ENCODE data around the gene CIAO3. TPM values are rescaled to one million over a fixed set of nuclear protein-coding genes. Genes with fewer than 3 reads are reported as not detected.

CIAO3 gene
- total RNA-seq, 1 experiment from 2014 or later: 21.9 TPM

DNA sequence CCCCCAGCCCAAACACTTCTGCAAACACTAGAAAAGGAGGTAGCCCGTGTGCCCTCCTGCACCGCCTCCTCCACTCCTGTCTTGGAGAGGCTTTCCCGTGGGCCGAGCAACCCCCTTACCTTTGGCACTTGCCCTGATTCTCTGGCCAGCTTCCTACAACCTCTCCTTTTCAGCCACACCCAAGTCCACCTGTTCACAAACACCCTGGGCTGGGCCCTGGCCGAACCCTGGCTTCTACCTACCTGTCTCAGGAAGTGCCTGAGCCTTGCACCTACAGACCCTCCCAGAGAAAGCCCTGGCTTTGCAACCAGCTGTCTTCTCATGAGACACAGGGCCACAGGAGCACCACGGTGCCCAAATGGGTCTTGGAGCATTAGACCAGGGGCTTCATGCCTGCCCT, 21.9 kb downstream of the CIAO3 start:
- no peak overlapping the region for H3K27ac Mint-ChIP-seq
- peak overlapping the region in 1 of 2 experiments; percentile 58; a peak in 3 of 5 replicates for H3K4me3 Mint-ChIP-seq
- Histone ChIP-seq H4K8ac (replicated peaks; ENCODE audit: insufficient read length, low read depth, low read length) (no peak overlapping the region), H2BK15ac (ENCODE audit: low read depth, low read length) (no peak overlapping the region), H2AK5ac (ENCODE audit: insufficient read length, low read length) (no peak overlapping the region), H3K79me2 (ENCODE audit: insufficient read depth, low read length) (no peaks in the 10 kb centered on the region), H3K4me1 (ENCODE audit: insufficient read depth, low read length) (no peaks in the 10 kb centered on the region), H4K5ac (ENCODE audit: insufficient read length, low read depth, low read length) (no peak overlapping the region), H3K27me3 (ENCODE audit: insufficient read depth, low read length) (no peaks in the 10 kb centered on the region; the same call in 1 of the 2 replicates), H3K27ac (ENCODE audit: insufficient read length, low read depth, low read length) (no peak overlapping the region), H3K14ac (ENCODE audit: insufficient read depth, low read length) (no peak overlapping the region), H2BK12ac (ENCODE audit: insufficient read length, low read depth, low read length) (no peak overlapping the region), H3K23me2 (ENCODE audit: insufficient read length, low read depth, low read length, poor library complexity, severe bottlenecking) (peaks cover 10% of the 10 kb centered on the region), H3K4me2 (ENCODE audit: insufficient read depth, insufficient read length, low read length) (no peak overlapping the region), H2BK5ac (ENCODE audit: insufficient read length, low read length) (no peak overlapping the region), H3K4ac (ENCODE audit: low read depth, low read length) (no peak overlapping the region), H2AFZ (ENCODE audit: low read length) (no peak overlapping the region), H4K91ac (ENCODE audit: insufficient read length, low read depth, low read length) (no peak overlapping the region), H3K23ac (ENCODE audit: insufficient read length, low read depth, low read length) (no peak overlapping the region), H3K18ac (ENCODE audit: insufficient read length, low read depth, low read length) (no peak overlapping the region), H3T11ph (ENCODE audit: low read length) (no peak overlapping the region), H4K20me1 (ENCODE audit: control insufficient read depth, insufficient read depth, insufficient read length) (no peaks in the 10 kb centered on the region), H3K56ac (ENCODE audit: insufficient read length, low read depth, low read length) (no peak overlapping the region), H3K9me3 (ENCODE audit: control insufficient read depth, low read depth, low read length) (no peaks in the 10 kb centered on the region), H2BK120ac (ENCODE audit: low read depth, low read length, poor library complexity, severe bottlenecking) (no peak overlapping the region), H2BK20ac (ENCODE audit: low read depth, low read length, poor library complexity, severe bottlenecking) (no peak overlapping the region), H3K79me1 (ENCODE audit: insufficient read depth, low read depth, low read length, poor library complexity, severe bottlenecking) (no peaks in the 10 kb centered on the region), H3K9ac (ENCODE audit: extremely low read depth, insufficient read length, low read length) (no peak overlapping the region)
- H3K4me1 Mint-ChIP-seq: peaks cover 14 to 28% of the 10 kb centered on the region in 2 experiments
- H3K27me3 Mint-ChIP-seq (ENCODE audit: low read depth): peaks cover 32% of the 10 kb centered on the region
- WGBS (ENCODE audit: extremely low coverage, insufficient read length, low lambda C conversion rate): no CpG with 5 or more reads among the region's 6 CpGs
- TF ChIP-seq, protein P1, sequence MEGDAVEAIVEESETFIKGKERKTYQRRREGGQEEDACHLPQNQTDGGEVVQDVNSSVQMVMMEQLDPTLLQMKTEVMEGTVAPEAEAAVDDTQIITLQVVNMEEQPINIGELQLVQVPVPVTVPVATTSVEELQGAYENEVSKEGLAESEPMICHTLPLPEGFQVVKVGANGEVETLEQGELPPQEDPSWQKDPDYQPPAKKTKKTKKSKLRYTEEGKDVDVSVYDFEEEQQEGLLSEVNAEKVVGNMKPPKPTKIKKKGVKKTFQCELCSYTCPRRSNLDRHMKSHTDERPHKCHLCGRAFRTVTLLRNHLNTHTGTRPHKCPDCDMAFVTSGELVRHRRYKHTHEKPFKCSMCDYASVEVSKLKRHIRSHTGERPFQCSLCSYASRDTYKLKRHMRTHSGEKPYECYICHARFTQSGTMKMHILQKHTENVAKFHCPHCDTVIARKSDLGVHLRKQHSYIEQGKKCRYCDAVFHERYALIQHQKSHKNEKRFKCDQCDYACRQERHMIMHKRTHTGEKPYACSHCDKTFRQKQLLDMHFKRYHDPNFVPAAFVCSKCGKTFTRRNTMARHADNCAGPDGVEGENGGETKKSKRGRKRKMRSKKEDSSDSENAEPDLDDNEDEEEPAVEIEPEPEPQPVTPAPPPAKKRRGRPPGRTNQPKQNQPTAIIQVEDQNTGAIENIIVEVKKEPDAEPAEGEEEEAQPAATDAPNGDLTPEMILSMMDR (conservative IDR thresholded peaks at IDR 0.05): no peak
- peaks cover 0 to 5% (median 3%) of the 10 kb centered on the region in 3 experiments; a peak in 1 of 7 replicates for H3K36me3 Mint-ChIP-seq (ENCODE audit: insufficient read depth in 1 of 3, low read depth in 3 of 3)
- no peak for DNase-seq
- H3K9me3 Mint-ChIP-seq: no peaks in the 10 kb centered on the region

Measured in H9 (cell line).